Hematopoietic multipotent progenitor cell (in vitro differentiated cells): Measurements from ENCODE around the gene MARK1. TPM values are rescaled to one million over a fixed set of nuclear protein-coding genes. Genes with fewer than 3 reads are reported as not detected.

Source experiments
- DNase-seq, 3 donors: peaks; one replicate each; pipeline ENCODE4 v3.0.0-alpha.2; 2011 to 2015; ENCODE audit warnings: low read depth in 2 of 3, low spot score in 2 of 3
- total RNA-seq: library from RNA; depleted of rRNA; stranded (reverse); fragments of >200 nt; gene quantifications from one replicate; pipeline ENCODE4 v1.2.3, GENCODE V29; 2012

The MARK1 gene
- not detected for total RNA-seq

DNA sequence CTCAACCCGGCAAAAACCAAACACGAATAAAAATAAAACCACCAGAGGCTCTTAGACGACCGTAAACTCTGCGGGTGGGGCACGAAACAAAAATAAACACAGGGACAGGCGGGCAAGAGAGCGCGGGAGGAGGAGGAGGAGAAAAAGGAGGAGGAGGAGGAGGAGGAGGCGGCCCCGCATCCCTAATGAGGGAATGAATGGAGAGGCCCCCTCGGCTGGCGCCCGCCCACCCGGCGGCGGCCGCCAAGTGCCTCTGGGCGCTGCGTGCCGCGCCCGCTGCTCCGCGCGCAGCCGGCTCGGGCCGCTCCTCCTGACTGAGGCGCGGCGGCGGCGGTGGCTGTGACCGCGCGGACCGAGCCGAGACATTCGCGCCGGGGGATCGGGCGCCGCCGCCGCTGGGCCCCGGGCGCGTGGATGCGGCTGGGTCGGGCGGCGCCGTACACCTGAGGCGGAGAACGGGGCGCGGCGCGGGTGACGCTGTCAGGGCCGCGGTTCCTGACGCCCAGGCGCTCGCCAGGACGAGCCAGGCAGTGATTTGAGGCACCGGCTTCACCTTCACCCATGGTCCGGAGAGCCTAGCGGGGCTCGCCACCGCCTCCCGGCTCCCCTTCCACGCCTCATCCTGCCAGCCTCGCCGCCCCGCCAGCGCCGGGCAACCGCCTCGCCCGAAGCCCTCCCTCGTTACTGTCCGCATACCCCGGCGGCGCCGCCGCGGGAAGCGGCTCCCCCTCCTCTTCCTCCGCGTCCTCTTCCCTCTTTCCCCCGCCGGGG, at the start of gene MARK1:
Gene MARK1, plus strand, starts transcription at position 229 of the 771 bp plus-strand sequence. CDS start 687 bp downstream, outside the sequence.
- DNase-seq, result peak in 1 of 3 donors; percentile 20

DNA sequence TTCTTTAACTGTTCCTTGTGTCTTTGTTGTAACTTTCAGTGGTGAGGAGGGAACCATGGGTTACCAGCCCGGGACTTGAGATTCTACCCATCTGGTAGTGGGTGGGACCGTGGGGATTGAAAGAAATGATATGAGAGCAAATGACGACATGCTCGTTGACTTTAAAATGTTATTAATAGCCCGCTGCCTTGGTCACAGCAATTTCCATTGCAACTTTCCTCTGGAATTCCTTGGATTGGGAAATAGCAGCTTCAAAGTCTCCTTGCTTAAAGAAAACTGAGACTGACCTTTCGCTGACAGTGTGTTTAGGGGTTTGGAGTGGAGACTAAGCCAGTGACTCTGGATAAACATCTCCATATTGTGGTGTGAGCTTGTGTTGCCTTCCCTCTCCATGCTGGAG, 44.2 kb upstream of the MARK1 start:
- no peak for DNase-seq

DNA sequence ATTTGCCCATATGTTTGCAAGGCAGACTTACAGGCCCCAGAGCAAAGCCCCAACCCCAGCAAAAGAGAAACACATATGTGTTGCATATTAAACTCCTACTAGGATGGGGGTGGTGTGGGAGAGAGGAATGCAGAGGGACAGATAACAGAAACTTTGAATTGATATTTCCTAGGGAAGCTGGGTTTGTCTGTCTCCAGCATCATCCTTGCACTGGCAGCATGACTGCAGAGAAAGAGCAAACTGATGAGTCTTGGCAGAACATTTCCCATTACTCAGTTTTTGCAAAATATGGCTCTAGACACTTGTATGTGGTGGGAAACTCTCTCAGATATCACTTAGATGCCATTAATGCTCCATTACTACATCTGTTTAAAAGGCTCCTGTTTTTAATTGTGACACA, 43.8 kb upstream of the MARK1 start:
- no peak for DNase-seq

DNA sequence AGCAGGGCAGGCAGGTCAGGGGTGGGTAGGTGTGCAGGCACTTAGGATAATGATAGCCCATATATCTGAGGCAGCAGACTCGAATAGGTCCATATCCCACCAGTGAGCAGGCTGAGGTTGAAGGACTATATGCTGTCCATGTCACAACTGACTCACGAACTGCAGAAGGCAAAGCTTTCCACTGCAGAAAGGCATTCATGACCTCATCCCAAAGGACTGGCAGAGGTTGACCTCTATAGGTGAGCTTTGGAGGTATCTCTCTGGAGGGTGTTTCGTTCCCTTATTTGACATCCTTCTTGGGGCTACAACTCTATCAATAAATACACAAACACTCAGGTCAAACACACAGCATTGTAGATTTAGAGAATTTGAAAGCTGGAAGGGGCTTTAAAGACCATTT, 42.8 kb upstream of the MARK1 start:
- no peak for DNase-seq

DNA sequence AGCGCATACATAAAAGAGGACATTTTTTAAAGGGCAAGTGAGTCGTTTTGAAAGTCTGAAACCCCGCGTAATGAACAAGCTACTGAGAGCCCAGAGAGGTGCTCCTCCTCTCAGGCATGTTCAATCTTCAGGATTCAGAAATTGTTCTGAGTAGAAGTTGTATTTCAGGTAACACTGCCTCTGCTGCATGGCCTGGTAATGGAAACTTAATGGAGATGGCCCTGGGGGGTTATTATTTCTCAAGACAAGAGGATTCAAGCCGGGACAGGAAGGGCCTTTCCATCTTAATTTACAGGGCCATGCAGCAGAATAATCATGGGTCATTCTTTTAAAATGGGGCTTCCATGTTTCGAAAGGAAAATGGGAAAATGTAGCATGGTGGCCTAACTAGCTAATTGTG, 42.1 kb upstream of the MARK1 start:
- DNase-seq, result no peak

DNA sequence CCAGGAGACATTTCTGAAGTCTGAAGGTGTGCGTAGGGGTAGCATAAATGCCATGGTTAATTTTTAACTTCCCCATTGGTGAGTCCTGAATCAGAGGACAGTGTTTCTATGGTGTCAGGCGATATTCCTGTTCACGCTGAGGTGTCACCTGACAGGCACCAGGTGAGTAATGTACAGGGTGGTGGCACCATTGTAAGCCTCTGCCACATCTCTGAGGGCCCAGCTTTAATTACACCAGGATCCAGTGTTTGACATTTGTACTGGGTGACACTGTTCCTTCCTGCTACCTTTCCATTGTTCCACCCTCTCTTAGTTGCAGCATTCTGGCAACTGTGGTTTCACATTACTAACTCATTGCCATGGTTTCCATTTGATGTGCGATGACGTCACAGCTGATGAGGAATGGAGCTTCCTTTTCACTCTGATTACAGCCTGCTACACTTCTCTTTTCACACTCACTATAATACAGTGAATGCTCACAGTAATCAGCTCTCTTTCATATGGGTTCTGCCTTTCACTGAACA, 40.6 kb upstream of the MARK1 start:
- DNase-seq, result peak in 2 of 3 donors; percentile 0 to 6

DNA sequence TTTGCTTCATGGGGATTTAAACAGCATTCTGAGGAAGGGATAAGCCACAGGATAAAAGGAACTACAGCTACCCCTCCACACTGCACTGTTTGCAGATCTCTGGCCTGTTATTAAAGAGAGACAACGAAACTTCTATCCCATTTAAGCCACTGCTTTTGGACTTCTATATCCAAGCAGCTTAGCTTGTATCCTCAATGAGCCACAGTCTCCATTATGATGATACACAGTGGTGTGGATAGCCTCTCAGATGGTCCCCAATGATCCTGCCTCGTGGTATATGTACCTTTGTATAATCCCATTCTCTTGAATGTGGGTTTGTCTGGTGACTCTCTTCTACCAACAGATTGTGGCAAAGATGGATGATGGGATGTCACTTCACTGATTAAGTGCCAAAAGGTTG, 36.0 kb upstream of the MARK1 start:
- no peak for DNase-seq

DNA sequence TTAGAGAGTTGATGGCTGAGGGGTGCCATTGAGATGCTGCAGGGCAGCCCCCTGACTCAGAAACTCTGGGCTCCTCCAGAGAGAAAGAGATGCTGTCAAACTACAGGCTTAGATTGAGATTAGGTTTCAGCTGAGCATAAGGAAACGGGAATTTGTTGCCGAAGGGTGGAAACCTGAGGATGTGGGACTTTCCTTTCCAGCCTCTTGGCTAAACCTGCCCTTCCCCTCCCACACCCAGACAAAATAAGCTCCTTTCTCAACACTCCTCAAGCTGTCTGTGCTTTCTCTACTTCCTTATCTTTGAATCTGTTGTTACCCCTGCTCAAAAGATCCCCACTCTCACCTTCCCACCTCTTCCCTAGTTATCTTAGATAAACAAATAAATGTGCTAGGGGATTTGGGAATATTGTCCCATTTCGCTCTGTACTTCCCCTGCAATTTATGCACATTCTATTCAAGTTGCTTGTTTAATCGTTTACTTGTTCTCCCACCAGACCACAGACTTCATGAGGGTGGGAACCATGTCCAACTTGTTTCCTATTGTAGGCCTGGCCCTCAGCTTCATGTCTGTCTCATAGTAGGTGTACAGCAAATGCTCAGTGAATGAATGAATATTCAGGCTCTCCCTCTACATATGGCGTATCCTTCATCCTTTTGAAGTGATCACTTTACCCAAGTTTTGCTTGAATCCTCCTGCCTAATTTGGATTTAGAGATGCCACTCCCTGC, 30.6 kb upstream of the MARK1 start:
- DNase-seq, result no peak

DNA sequence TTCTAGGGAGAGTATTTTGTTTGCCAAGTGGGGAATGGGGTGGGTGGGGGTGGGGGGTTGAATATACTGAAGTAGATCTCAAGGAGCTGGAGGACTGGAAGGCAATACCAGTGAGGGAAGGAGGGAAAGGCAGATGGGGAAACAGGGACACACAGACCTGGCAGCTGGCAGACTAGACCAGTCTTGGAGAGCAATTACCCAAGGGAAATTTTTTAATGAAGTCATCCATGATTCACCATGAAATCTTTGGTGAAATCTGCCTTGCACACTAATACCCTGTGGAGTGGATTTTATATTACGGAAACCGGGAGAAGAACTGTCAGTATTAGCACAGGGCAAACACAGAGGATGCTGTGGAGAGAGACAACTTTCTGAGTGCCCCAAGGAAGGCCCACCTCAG, 29.7 kb upstream of the MARK1 start:
- no peak for DNase-seq

DNA sequence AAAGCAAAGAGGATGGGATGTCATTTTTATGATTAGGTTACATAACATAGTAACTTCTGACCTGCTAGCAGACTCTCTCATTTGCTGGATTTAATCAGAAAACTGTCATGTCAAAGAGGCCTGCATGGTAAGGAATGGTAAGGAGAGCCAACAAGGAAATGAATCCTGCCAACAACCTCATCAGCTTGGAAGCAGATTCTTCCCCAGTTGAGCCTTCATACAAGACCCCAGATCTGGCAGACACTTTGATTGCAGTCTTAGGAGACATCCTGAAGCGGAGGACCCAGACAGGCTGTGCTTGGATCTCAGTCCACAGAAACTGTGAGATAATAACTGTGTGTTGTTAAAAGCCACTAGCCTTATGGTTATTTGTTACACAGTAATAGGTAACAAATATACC, 27.6 kb upstream of the MARK1 start:
- no peak for DNase-seq

DNA sequence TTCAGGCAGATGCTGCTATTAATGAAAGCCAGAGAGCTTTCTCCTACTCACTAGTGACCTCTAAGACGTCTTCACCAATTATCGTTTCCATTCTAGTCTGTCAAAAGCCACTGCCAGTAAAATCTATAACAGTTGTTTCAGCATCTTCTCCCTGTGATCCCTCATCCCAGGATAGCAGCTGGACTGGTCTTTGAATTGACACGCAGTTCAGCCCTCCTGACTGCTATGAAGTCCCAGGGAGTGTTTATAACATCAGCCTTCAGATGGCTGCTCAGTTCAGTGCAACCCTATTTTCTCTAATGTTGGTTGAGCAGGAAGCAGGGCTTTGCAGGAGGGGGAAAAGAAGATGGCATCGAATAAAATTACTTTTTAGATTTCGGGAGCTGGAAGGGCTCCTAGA, 23.6 kb upstream of the MARK1 start:
- DNase-seq, result no peak

DNA sequence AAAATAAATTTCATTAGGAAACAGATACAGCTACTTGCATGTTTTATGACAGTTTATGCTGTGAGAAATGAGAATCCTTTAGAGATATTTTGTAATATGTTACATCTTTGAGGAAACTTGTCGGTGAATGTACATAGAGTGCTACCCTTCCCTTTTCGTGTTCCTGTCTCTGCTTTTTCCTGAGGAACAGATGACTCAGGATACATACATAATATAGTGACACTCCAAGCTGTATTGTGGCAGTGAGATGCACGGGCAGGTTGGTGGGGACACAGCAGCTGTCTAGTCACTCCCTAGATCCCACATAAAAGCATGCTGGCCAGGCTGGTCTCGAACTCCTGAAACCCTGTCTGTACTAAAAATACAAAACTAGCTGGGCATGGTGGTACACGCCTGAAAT, 20.9 kb upstream of the MARK1 start:
- no peak for DNase-seq

DNA sequence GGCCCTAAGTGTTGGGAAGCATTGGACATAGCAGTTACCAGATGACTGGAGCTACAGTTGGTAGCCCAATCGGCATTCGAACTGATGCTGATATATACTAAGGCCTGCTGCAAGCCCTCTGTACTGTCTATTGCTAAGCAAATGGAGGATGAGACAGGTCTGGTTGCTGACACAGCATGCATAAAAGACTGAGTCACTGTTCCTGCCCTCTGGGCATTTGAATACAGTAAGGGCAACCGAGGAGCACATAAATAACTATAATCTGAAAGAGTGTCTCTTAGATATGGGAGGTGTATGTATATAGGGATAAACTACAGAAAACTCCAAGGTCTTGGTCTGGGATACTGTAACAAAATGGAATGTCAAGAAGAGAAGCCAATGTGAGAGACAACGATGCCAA, 16.8 kb upstream of the MARK1 start:
- DNase-seq, result no peak

DNA sequence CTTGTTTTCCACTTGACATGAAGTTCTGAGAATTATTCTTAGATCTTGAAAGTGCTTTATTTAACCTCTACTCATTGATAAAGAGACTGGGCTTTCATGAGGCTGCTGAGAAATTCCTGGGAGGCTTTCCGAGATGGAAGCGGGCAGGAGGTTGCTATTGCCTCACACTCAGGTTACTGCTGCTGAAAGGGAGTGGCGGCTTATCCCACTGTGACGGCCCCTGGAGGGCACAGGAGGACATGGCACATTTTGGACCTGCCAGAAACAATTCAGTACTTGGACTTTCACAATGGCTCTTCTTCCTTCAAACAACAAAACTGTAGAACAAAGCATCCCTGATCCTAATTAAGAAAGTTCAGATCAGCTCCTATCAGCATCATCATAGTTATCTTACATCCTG, 16.2 kb upstream of the MARK1 start:
- DNase-seq, result no peak

DNA sequence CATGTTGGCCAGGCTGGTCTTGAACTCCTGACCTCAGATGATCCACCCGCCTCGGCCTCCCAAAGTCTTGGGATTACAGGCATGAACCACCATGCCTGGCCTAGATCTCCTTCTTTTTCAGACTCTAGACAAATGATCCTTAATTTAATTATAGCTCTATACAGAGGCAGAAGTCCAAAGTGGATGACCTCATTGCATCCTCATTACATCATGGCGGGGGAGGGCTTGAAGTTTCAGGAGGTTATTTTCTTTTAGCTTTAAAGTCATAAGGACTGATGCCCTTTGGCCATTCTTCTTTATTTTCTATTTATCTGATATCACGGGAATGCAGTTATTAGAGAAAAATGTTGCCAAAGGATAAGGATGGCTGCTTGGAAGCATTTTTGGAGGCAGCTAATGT, 14.1 kb upstream of the MARK1 start:
- DNase-seq, result no peak

DNA sequence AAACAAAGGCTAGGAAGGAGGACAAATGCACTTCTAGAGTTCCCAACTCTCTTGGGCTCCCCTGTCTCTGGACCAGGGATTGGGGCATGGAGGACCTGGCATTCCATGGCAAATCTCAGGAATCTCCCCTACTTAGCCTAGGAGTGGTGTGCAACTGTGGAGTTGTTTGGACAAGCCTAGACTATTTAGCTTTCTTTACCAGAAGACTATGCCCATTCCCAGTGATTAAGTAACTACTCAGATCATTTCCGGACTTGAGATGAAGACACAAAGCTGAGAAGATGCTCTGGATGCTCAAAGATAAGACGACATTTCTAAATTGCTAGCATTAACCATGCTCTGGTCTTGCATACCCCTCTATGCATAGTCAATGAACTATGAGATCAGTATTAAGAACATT, 13.7 kb upstream of the MARK1 start:
- no peak for DNase-seq

DNA sequence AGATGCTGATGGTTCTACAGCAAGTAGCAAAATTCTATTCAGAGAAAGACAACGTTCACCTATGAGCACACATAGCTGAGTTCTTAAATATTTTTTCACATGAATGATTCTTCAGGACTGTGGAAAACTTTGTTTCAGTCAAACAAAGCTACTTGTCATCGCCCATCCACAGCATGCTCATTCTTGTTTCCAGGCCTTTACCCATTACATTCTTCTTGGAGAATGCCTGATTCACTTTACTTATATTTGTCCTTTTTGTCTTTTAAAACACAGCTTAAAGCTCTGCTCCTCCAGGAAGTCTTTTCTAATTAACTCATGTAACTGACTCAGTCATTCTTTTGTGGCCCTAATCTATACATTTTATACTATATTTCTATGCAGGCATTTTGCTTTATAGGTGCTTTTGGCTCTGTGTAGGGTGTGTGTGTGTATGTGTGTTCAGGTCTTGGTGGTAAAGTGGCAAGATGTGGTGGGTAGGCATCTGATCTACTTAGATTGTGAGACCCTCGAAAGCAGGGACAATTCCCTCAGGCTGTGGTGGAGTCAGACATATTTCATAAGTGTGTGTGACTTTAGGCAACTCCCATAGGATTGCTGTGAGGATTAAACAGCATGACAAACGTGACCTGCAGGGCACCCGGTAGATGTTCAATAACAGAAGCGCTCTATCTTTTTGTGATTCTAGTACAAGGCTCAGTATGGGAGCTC, 11.8 kb upstream of the MARK1 start:
- no peak for DNase-seq

DNA sequence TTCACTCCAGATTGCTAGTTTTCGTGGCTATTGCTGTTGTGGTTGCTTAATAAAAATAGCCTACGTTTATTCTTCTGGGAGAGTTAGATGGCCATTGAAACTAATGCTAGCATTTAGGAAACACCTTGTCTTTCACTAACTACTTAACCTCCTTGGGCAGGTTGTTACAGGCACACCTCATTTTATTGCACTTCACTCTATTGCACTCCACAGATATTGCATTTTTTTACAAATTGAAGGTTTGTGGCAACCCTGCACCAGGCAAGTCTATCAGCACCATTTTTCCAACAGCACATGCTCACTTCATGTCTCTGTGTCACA, 11.3 kb upstream of the MARK1 start:
- DNase-seq, result no peak

DNA sequence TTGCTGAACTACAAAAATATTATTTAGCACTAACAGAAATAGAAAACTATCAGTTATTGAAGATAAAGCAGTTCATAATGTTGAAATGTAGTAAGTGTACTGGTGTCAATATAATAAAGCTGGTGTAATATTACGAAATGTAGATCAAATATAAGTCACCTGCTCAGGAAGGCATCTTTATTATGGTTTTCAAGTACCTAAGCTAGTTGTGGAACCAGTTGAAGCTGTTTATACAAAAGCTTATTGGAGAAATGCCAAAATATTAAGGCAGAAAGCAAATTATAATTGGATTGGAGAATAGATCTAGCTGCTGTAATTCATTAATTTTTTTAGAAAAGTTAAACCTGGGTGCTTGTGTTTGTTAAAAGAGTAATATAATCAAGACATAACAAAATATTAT, 6.2 kb upstream of the MARK1 start:
- no peak for DNase-seq

DNA sequence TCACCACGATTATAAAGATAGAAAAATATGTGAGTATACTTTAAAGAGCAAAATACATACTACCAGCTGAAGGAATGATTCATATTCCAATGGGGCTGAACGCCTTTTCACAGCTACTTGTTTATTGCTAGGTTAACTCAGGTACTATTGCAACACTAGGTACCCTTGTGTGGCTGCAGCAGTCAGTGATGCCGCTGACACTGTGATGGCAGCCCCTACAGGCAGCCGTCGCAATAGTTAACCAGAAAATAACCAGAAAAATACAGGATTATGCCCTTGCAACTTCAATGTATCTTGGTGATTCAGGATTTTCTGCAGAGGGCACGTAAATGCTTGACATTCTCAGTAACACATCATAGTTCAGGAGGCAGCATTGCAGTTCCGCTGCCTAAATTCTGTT, 1.6 kb upstream of the MARK1 start:
- DNase-seq, result peak in 1 of 3 donors; percentile 10

DNA sequence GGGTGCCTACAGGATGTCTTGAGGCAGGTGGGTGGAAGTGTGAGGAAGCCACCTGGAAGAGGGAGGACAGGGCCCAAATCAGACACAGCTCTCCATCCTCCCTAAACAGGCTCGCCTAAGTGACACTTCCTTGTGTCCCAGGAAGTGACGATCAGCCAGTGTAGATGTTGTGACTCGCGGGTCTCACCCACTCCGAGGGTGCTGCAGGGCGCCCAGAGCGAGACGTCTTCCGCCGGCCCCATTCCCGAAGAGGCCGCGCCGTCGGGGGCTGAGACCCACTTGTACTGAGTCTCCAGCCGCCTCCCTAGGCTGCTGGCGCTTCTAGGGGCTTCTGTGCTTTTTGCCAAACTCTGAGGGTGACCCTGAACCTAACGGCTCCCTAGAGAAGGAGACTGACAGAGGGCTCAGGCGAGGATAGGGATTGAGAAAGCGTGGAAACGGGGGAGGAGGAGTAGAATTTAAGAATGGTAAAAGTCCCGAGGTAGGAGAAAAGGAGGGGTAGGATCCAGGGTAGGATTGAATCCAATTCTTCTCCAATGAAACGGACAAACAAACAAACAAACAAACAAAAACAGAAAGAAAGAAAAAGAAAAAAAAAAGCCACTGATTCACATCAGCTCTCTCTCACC, 543 bp upstream of the MARK1 start:
- no peak for DNase-seq
